GM21723 (cell line): Measurements from ENCODE around the gene SBK3.
"Not testable (repeated sequence)": the region's sequence is repeated elsewhere in the genome, so short reads cannot be mapped to it uniquely, and the experiment has no call there.

Experiments
- ATAC-seq: cut with Tn5 transposase; IDR thresholded peaks from one replicate; pipeline ENCODE4 v1.9.1; 2021; ENCODE audit warnings: mild to moderate bottlenecking, moderate library complexity; ENCODE audit not compliant: unreplicated experiment

SBK3 gene

GRCh38 chr19:55541091-55541490 lies 4.3 kb downstream of the SBK3 start:
- ATAC-seq = no peak

- no peak for ATAC-seq
Observed at GRCh38 chr19:55540619-55541018, 4.7 kb downstream of the SBK3 start.

GRCh38 chr19:55539090-55539984 lies 6.0 kb downstream of the SBK3 start:
- ATAC-seq = no peak

- ATAC-seq = no peak
Observed at GRCh38 chr19:55538132-55538531, 7.2 kb downstream of the SBK3 start.

GRCh38 chr19:55537741-55538111 lies 7.6 kb downstream of the SBK3 start:
- ATAC-seq = no peak

GRCh38 chr19:55536951-55537740 lies 8.2 kb downstream of the SBK3 start, which contains the start of gene SBK2:
SBK2 (minus strand) TSS chr19:55537133; CDS start chr19:55536294, 839 bp downstream.
- ATAC-seq = no peak

- ATAC-seq = no peak
Observed at GRCh38 chr19:55536366-55536765, 9.0 kb downstream of the SBK3 start.

- ATAC-seq = no peak
Observed at GRCh38 chr19:55535965-55536350, 9.4 kb downstream of the SBK3 start.

GRCh38 chr19:55535173-55535964 lies 10.0 kb downstream of the SBK3 start:
- no peak for ATAC-seq

GRCh38 chr19:55534280-55534679 lies 11.1 kb downstream of the SBK3 start:
- ATAC-seq = not testable (repeated sequence)

GRCh38 chr19:55530996-55531395 lies 14.3 kb downstream of the SBK3 start:
- no peak for ATAC-seq

- ATAC-seq = no peak
Observed at GRCh38 chr19:55529636-55530234, 15.6 kb downstream of the SBK3 start.

- no peak for ATAC-seq
Observed at GRCh38 chr19:55528030-55528803, 17.1 kb downstream of the SBK3 start.

GRCh38 chr19:55527197-55528029 lies 17.9 kb downstream of the SBK3 start:
- no peak for ATAC-seq

- ATAC-seq = no peak
Observed at GRCh38 chr19:55526216-55527196, 18.8 kb downstream of the SBK3 start.

- no peak for ATAC-seq
Observed at GRCh38 chr19:55525289-55526101, 19.8 kb downstream of the SBK3 start.

- ATAC-seq = no peak
Observed at GRCh38 chr19:55520691-55521292, 24.6 kb downstream of the SBK3 start.
